OCI-LY3 (cell line): Measurements from ENCODE around the gene ACACB.

ENCODE experiments used
- EZH2phosphoT487 ChIP-seq: fragments of 200-600 bp; shearing (Covaris generic); IDR thresholded peaks from 2 replicates; pipeline ENCODE4 v1.6.1; 2018; ENCODE audit warnings: antibody characterized with exemption, mixed run types, low read depth
- TF ChIP-seq, protein P1 (sequence below): fragments of 200-600, 300-600 bp; sonication (generic); IDR thresholded peaks from 2 replicates; pipeline ENCODE4 v1.5.1; 2014; ENCODE audit warnings: antibody characterized with exemption, low read length, low read depth

DNA sequence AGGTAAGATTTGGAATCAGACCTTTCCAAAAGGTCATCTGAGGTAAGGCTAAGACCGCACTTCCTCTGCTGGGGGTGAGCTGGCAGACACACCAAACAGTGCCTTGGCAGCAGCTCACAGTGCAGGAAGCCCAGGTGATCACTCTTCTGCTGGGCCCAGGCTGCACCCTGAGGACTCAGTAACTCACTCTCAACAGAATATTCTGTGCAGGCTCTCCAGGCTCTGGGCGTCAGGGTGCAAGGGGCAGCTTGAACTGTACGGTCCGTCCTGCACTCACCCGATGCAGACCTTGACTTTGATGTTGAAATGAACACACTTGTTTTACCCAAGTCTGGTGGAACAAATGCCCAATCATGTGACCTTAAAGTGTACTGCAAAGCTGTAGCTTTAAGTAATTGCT, 29.1 kb upstream of the ACACB start:
- TF ChIP-seq, protein P1, sequence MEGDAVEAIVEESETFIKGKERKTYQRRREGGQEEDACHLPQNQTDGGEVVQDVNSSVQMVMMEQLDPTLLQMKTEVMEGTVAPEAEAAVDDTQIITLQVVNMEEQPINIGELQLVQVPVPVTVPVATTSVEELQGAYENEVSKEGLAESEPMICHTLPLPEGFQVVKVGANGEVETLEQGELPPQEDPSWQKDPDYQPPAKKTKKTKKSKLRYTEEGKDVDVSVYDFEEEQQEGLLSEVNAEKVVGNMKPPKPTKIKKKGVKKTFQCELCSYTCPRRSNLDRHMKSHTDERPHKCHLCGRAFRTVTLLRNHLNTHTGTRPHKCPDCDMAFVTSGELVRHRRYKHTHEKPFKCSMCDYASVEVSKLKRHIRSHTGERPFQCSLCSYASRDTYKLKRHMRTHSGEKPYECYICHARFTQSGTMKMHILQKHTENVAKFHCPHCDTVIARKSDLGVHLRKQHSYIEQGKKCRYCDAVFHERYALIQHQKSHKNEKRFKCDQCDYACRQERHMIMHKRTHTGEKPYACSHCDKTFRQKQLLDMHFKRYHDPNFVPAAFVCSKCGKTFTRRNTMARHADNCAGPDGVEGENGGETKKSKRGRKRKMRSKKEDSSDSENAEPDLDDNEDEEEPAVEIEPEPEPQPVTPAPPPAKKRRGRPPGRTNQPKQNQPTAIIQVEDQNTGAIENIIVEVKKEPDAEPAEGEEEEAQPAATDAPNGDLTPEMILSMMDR, result no peak
- TF ChIP-seq EZH2phosphoT487, result no peak
